ENCODE measurements around the gene LRCOL1. TPM values are rescaled to one million over a fixed set of nuclear protein-coding genes. Genes with fewer than 3 reads are reported as not detected.
A peak's percentile ranks its signal among the peaks of the same experiment; 100 is the strongest.

Gene LRCOL1
- total and polyA plus RNA-seq, 7 donors = 0.13 to 0.32 TPM; not detected in 5

DNA sequence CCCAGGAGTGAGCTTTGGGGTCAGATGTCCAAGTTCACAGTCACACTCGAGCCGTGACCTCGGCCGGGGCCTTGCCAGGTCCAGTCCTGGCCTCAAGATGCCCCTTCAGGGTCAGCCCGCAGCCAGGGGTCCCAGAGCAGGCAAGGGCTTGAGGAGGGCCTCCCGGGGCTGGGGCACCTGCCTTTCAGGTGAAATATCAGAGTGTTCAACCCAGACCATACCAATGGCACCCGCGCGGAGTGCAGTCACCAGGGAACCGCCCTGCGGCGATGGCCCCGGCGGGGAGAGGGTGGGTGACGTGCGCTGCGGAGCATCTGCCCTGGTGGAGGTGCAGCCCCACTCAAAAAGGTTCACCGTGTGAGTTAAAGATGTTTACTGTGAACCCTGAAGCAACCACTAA is 16.9 kb downstream of the LRCOL1 start:
- WGBS, 3 donors = 55 to 73% (median 56%) methylated on average over 17 to 18 of the region's 18 CpGs
- Histone ChIP-seq H3K4me3 (peak overlapping the region; percentile 35), H3K36me3 (ENCODE audit: insufficient read depth in 1 of 2, low read depth in 1 of 2) (no peaks in the 10 kb centered on the region), H3K9me3 (no peaks in the 10 kb centered on the region), H3K4me1 (no peaks in the 10 kb centered on the region), H3K27ac (no peak overlapping the region), H3K27me3 (ENCODE audit: insufficient read depth in 3 of 3, low read length in 2 of 3) (peaks cover 0 to 25% (median 0%) of the 10 kb centered on the region in 3 donors)
- ATAC-seq (peak in 3 of 4 donors; percentile 3 to 31 (median 23)), DNase-seq (peak; percentile 12 to 41)
- intact Hi-C loops (cut with DNase I) = no loop called here
- TF ChIP-seq, protein P1, sequence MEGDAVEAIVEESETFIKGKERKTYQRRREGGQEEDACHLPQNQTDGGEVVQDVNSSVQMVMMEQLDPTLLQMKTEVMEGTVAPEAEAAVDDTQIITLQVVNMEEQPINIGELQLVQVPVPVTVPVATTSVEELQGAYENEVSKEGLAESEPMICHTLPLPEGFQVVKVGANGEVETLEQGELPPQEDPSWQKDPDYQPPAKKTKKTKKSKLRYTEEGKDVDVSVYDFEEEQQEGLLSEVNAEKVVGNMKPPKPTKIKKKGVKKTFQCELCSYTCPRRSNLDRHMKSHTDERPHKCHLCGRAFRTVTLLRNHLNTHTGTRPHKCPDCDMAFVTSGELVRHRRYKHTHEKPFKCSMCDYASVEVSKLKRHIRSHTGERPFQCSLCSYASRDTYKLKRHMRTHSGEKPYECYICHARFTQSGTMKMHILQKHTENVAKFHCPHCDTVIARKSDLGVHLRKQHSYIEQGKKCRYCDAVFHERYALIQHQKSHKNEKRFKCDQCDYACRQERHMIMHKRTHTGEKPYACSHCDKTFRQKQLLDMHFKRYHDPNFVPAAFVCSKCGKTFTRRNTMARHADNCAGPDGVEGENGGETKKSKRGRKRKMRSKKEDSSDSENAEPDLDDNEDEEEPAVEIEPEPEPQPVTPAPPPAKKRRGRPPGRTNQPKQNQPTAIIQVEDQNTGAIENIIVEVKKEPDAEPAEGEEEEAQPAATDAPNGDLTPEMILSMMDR (IDR thresholded peaks at IDR 0.05) = no peak

DNA sequence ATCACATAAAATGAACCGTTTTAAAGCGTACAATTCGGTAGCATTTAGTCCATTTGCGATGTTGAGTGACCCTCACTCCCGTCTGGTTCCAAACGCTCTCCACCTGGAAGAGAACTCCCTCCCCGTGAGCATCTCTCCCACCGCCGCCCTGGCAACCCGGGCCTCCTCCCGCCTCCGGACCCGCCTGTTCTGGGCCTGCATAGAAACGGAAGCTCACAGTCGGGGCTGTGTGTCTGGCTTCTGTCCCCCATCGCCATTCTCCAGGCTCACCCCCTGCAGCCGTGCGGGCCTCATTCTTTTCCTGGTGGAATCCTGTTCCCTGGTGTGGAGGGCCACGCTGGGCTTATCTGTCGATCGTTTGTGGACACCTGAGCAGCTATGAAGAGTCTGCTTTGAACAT is 17.3 kb downstream of the LRCOL1 start:
- TF ChIP-seq, protein P1 (IDR thresholded peaks at IDR 0.05) = no peak
- no peak for ATAC-seq
- Histone ChIP-seq H3K9me3 (no peaks in the 10 kb centered on the region), H3K27me3 (ENCODE audit: insufficient read depth in 3 of 3, low read length in 2 of 3) (peaks cover 0 to 24% (median 0%) of the 10 kb centered on the region in 3 donors), H3K36me3 (ENCODE audit: insufficient read depth in 1 of 2, low read depth in 1 of 2) (no peaks in the 10 kb centered on the region), H3K4me1 (no peaks in the 10 kb centered on the region), H3K27ac (no peak overlapping the region), H3K4me3 (no peak overlapping the region)
- WGBS, 3 donors = 81 to 86% (median 83%) methylated on average over 21 of the region's 21 CpGs
- intact Hi-C loops (cut with DNase I) = no loop called here
- peak; percentile 15 to 28 for DNase-seq

DNA sequence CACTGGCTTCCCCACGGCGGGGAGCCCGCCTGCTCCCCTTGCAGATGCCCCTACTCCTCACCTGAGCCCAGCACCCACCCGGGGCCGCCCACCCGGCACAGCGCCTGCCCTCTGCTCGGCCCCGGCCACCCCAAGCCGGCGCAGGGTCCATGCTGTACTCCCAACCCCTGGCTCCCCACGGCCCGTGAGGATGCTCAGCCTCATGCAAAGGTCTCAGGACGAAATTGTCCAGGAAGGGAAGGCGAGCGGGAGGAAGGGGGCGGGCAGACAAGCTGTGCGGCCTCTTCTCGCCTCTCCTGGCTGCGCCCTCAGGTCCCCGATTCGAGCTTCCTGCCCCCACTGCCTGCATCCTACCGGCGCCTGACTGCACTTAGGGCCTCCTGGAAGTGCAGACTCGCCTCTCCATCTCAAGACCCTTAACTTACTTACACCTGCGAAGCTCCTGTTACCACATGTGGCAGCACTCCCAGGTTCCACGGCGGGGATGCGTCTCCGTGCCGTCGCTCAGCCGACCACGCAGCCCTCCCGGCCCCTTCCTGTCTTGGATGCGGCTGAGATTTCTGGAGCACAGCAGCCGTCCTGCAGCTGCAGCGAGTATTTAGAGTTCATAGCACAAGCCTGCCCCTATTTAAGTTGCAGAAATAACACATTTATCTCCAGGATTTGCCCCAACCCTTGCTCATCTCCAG is 18.0 kb downstream of the LRCOL1 start:
- 81 to 82% (median 81%) methylated on average over 31 to 38 of the region's 38 CpGs for WGBS, 3 donors
- intact Hi-C loops (cut with DNase I) = no loop called here
- Histone ChIP-seq H3K27ac (no peak overlapping the region), H3K36me3 (ENCODE audit: insufficient read depth in 1 of 2, low read depth in 1 of 2) (no peaks in the 10 kb centered on the region), H3K27me3 (ENCODE audit: insufficient read depth in 3 of 3, low read length in 2 of 3) (peaks cover 0 to 21% (median 0%) of the 10 kb centered on the region in 3 donors), H3K4me1 (no peaks in the 10 kb centered on the region), H3K9me3 (no peaks in the 10 kb centered on the region), H3K4me3 (no peak overlapping the region)
- DNase-seq (peak; percentile 10 to 31), ATAC-seq (no peak)
- TF ChIP-seq, protein P1 (IDR thresholded peaks at IDR 0.05) = no peak

DNA sequence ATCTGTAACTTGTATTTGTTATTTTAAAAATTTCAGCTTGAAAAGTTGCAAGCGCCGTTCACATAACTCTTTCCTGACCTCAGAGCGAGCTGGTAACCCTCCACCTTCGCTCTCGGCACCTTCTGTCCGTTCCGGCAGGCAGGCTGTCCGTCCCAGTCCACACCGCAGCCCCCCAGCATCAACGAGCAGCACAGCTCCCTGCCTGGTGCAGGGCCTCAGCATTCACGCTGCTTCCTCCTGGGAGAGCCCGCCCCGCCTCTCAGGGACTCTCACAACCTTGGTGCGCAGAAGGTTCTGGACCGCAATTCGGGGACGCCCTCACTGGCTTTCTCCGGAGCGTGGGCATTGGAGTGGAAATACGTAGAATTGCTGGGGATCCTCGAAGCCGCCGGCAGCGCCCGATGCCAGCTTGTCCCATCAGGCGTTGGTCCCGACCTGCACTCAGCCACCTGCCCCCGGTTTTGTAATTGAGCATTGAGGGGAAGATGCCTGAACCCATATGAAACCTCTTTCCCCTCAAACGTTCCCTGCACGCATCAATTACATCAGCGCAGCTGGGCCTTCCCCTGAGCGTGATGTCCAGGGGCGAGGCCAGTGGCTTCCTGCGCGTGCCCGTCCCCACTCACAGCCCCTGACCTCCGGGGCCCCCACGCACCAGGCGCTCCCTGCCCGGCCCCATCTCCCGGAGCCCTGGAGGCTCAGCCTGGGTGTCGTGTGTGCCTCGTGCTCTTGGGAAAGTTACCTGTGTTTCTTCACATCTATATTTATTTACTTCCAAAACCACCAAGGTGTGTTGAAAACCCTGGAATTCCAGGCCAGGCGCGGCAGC is 19.1 kb downstream of the LRCOL1 start:
- no peaks in the 10 kb centered on the region for H3K36me3 ChIP-seq (ENCODE audit: insufficient read depth in 1 of 2, low read depth in 1 of 2)
- no peaks in the 10 kb centered on the region for H3K4me1 ChIP-seq
- peaks cover 0 to 10% (median 0%) of the 10 kb centered on the region in 3 donors for H3K27me3 ChIP-seq (ENCODE audit: insufficient read depth in 3 of 3, low read length in 2 of 3)
- DNase-seq = peak in 1 of 2 donors; percentile 10
- no peaks in the 10 kb centered on the region for H3K9me3 ChIP-seq
- no peak overlapping the region for H3K4me3 ChIP-seq
- ATAC-seq = no peak
- H3K27ac ChIP-seq = no peak overlapping the region
- intact Hi-C loops (cut with DNase I) = no loop called here
- TF ChIP-seq, protein P1 (IDR thresholded peaks at IDR 0.05) = no peak
- WGBS, 3 donors = 87 to 89% (median 88%) methylated on average over 45 of the region's 45 CpGs
